HepG2 (cell line): Measurements from ENCODE around the gene ATXN7L3.

Source experiments
- EP300 ChIP-seq, 3 experiments: sonication (generic) in 1 of 3; formaldehyde crosslinking in 1 of 3; IDR thresholded peaks; 2 replicates each; pipeline versions ENCODE4 v1.5.1 to v1.6.1; 2011 to 2020; ENCODE audit warnings: low read depth in 2 of 3, low read length in 2 of 3, borderline replicate concordance in 1 of 3, improper control_type of control experiment in 1 of 3, mild to moderate bottlenecking in 1 of 3, missing genetic modification reagents in 1 of 3, moderate library complexity in 1 of 3
- IKZF4 ChIP-seq: sonication (generic); formaldehyde crosslinking; IDR thresholded peaks from 2 replicates; pipeline ENCODE4 v1.5.1; 2020; ENCODE audit warnings: borderline replicate concordance, mild to moderate bottlenecking, low read depth, missing genetic modification reagents; ENCODE audit errors: not compliant biosample characterization
- JUND ChIP-seq: sonication (generic); formaldehyde crosslinking; IDR thresholded peaks from 2 replicates; pipeline ENCODE4 v1.8.0; 2022; ENCODE audit warnings: mild to moderate bottlenecking, missing genetic modification reagents
- NFATC3 ChIP-seq: sonication (generic); formaldehyde crosslinking; IDR thresholded peaks from 2 replicates; pipeline ENCODE4 v1.5.1; 2020; ENCODE audit warnings: mild to moderate bottlenecking, missing genetic modification reagents
- POLR2A ChIP-seq, 2 experiments: IDR thresholded peaks; 2 replicates each; pipeline ENCODE4 v1.6.1; 2011; ENCODE audit warnings: low read depth in 2 of 2, low read length in 2 of 2, mild to moderate bottlenecking in 1 of 2, moderate library complexity in 1 of 2; ENCODE audit not compliant: insufficient read depth in 1 of 2
- TOE1 ChIP-seq: sonication (generic); formaldehyde crosslinking; IDR thresholded peaks from 2 replicates; pipeline ENCODE4 v1.4.0; 2020; ENCODE audit warnings: mild to moderate bottlenecking, missing genetic modification reagents
- YY1 ChIP-seq: IDR thresholded peaks from 2 replicates; pipeline ENCODE4 v1.6.1; 2011; ENCODE audit warnings: low read length, low read depth, moderate library complexity, mild to moderate bottlenecking; ENCODE audit not compliant: insufficient read depth, insufficient replicate concordance

- no peak for TF ChIP-seq EP300 (IDR thresholded peaks at IDR 0.05; ENCODE audit: low read depth in 2 of 2, low read length in 2 of 2)
- no peak for TF ChIP-seq EP300 (CRISPR knock-in tag; IDR thresholded peaks at IDR 0.05; ENCODE audit: borderline replicate concordance)
- TF ChIP-seq IKZF4, result no peak
- no peak for TF ChIP-seq POLR2A (IDR thresholded peaks at IDR 0.05; ENCODE audit: insufficient read depth in 1 of 2, low read depth in 2 of 2, low read length in 2 of 2)
- no peak for TF ChIP-seq YY1
- TF ChIP-seq TOE1, result no peak
- no peak for TF ChIP-seq JUND (CRISPR knock-in tag)
- no peak for TF ChIP-seq NFATC3 (CRISPR knock-in tag)
These were observed 44.2 kb downstream of the ATXN7L3 start for GRCh38 chr17:44155488-44155887.
